ENCODE measurements around the gene ALKAL2. TPM values are rescaled to one million over a fixed set of nuclear protein-coding genes. Genes with fewer than 3 reads are reported as not detected.

The ALKAL2 gene
- total RNA-seq, 2 experiments from 2014 or later: not detected

DNA sequence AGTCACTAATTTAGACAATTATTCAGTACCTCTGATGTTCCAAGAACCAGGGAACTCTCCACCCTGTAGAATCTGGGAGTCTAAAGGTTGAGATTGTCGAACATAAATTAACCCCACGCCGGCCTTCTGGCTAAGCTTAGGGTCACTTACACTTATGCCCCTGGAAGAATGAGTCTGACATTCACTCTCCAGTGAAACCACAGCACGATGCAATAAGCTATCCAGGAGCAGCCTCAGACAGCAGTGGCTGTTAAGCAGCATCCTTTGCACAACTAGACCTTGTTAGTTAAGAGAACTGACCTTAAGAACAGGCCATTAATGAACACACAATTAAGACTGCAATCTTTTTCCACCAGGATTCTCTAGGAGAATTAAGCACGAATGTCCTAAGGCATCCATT is 49.0 kb downstream of the ALKAL2 start:
- peaks cover 15% of the 10 kb centered on the region for H3K36me3 Mint-ChIP-seq (ENCODE audit: low read depth)
- no peak overlapping the region for H3K27ac Mint-ChIP-seq
- no peak overlapping the region for H3K4me3 Mint-ChIP-seq
- H3K4me1 Mint-ChIP-seq: no peaks in the 10 kb centered on the region
- CTCF ChIA-PET: interaction anchor here (0.6 to 1.6 kb wide), 2 partner anchors 9 to 92 kb away, joined by 3 to 5 read pairs; no protein-coding TSS in a partner anchor
- no peaks in the 10 kb centered on the region for H3K27me3 Mint-ChIP-seq
- POLR2A ChIA-PET: no interaction called here
- DNase-seq: no peak
- H3K9me3 Mint-ChIP-seq: no peaks in the 10 kb centered on the region

- POLR2A ChIA-PET: no interaction called here
- no peak for DNase-seq
- Mint-ChIP-seq H3K36me3 (ENCODE audit: low read depth) (peaks cover 15% of the 10 kb centered on the region), H3K27me3 (no peaks in the 10 kb centered on the region), H3K4me3 (no peak overlapping the region), H3K4me1 (no peaks in the 10 kb centered on the region), H3K27ac (no peak overlapping the region), H3K9me3 (no peaks in the 10 kb centered on the region)
- CTCF ChIA-PET: interaction anchor here (0.6 kb wide), 1 partner anchor 125 kb away, joined by 3 read pairs; no protein-coding TSS in a partner anchor
Observed at GRCh38 chr2:238431-238830, 49.5 kb downstream of the ALKAL2 start.

DNA sequence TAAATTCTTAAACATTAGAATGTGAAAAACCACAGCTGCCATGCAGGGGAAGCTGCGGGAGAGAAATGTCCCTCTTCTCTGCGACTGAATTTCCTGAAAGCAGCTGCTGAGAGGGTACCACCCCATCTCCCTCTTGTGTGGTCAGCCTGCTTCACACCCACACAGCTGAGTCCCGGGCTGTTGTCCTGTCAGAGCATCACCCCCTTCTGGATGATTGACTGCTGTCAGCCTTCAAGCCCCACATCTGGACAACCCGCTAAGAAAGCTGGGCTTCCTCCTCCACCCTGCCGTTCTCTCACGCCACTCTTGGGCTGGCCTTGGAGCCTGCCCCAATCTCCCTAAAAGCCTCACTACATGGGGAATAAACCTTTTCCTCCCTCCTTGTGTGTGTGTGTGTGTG is 50.0 kb downstream of the ALKAL2 start:
- ChIA-PET CTCF (interaction anchor here (0.6 kb wide), 1 partner anchor 125 kb away, joined by 3 read pairs; no protein-coding TSS in a partner anchor), POLR2A (no interaction called here)
- Mint-ChIP-seq H3K9me3 (no peaks in the 10 kb centered on the region), H3K4me1 (no peaks in the 10 kb centered on the region), H3K27ac (no peak overlapping the region), H3K27me3 (no peaks in the 10 kb centered on the region), H3K4me3 (no peak overlapping the region), H3K36me3 (ENCODE audit: low read depth) (peaks cover 10% of the 10 kb centered on the region)
- no peak for DNase-seq

GRCh38 chr2:236993-237539 is 50.8 kb downstream of the ALKAL2 start:
- H3K36me3 Mint-ChIP-seq (ENCODE audit: low read depth): peaks cover 5% of the 10 kb centered on the region

GRCh38 chr2:234421-234820 is 53.5 kb downstream of the ALKAL2 start:
- Mint-ChIP-seq H3K4me1 (no peaks in the 10 kb centered on the region), H3K4me3 (no peak overlapping the region), H3K27ac (no peak overlapping the region), H3K36me3 (ENCODE audit: low read depth) (no peaks in the 10 kb centered on the region), H3K9me3 (no peaks in the 10 kb centered on the region), H3K27me3 (no peaks in the 10 kb centered on the region)
- CTCF ChIA-PET: interaction anchor here (1.3 kb wide), 1 partner anchor 48 kb away, joined by 3 read pairs; no protein-coding TSS in a partner anchor
- DNase-seq: no peak
- POLR2A ChIA-PET: no interaction called here

More at GRCh38 chr2:236993-237539, 50.8 kb downstream of the ALKAL2 start:
- CTCF ChIA-PET: no interaction called here
- Mint-ChIP-seq H3K4me1 (no peaks in the 10 kb centered on the region), H3K9me3 (no peaks in the 10 kb centered on the region), H3K27ac (no peak overlapping the region), H3K4me3 (no peak overlapping the region), H3K27me3 (no peaks in the 10 kb centered on the region)
- no peak for DNase-seq
- POLR2A ChIA-PET: no interaction called here

DNA sequence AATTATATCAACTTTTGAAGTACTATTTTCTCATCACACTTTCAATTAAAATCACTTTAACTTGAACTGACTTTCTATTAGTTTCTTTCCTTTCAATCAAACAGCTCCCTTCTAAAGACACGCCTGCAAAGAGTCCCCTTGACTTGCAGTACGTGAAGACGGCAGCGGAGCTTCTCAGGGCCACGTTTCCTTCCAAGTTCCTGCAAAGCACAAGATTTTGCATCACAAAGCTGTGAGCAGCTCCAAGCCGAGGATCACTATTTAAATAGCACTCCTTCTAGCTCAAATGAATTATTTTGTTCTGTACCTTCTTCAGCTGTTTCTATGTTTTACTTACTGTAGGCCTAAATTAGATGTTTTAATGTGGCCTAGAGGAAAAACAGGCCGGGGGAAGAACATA is 54.9 kb downstream of the ALKAL2 start:
- POLR2A ChIA-PET: no interaction called here
- Mint-ChIP-seq H3K4me1 (no peaks in the 10 kb centered on the region), H3K27ac (no peak overlapping the region), H3K27me3 (no peaks in the 10 kb centered on the region), H3K36me3 (ENCODE audit: low read depth) (no peaks in the 10 kb centered on the region), H3K4me3 (no peak overlapping the region), H3K9me3 (no peaks in the 10 kb centered on the region)
- DNase-seq: no peak
- CTCF ChIA-PET: interaction anchor here (1.3 kb wide), 1 partner anchor 20 kb away, joined by 4 read pairs; no protein-coding TSS in a partner anchor

- no peaks in the 10 kb centered on the region for H3K27me3 Mint-ChIP-seq
- CTCF ChIA-PET: no interaction called here
- no peaks in the 10 kb centered on the region for H3K4me1 Mint-ChIP-seq
- no peaks in the 10 kb centered on the region for H3K9me3 Mint-ChIP-seq
- DNase-seq: no peak
- no peak overlapping the region for H3K4me3 Mint-ChIP-seq
- H3K27ac Mint-ChIP-seq: no peak overlapping the region
- peaks cover 3% of the 10 kb centered on the region for H3K36me3 Mint-ChIP-seq (ENCODE audit: low read depth)
- POLR2A ChIA-PET: interaction anchor here (0.6 kb wide), 1 partner anchor 55 kb away, joined by 10 read pairs; no protein-coding TSS in a partner anchor
Observed at GRCh38 chr2:231521-232185, 56.2 kb downstream of the ALKAL2 start.

Other genes with a start within 250 kb of the ALKAL2 start
- under 1 TPM; 0.21 to 0.22 TPM for gene FAM110C, start 241.6 kb downstream of the ALKAL2 start, total RNA-seq
- gene SH3YL1, start 24.1 kb downstream of the ALKAL2 start, total RNA-seq: 10 to 100 TPM; 19.6 to 21.0 TPM
- 10 to 100 TPM; 85.3 to 90.8 TPM for gene ACP1, start 23.1 kb downstream of the ALKAL2 start, total RNA-seq

All from activated CD4-positive, alpha-beta T cell treated with anti-CD3 and anti-CD28 coated beads, Interleukin-2, amount 10 ng/mL, durations not matched to agents 7 days and 5 days (primary cell).